Osteocyte (in vitro differentiated cells): Measurements from ENCODE around the gene HEPN1. TPM values are rescaled to one million over a fixed set of nuclear protein-coding genes. Genes with fewer than 3 reads are reported as not detected.
A peak's percentile ranks its signal among the peaks of the same experiment; 100 is the strongest.

Experiments used
- DNase-seq: peaks from one replicate; pipeline ENCODE4 v3.0.0; 2021; ENCODE audit warnings: mixed read lengths; ENCODE audit not compliant: unreplicated experiment; ENCODE audit errors: extremely low spot score
- H3K27ac Mint-ChIP-seq: one replicate; pipeline ENCODE4 v1.8.0; 2021; ENCODE audit warnings: mild to moderate bottlenecking, mixed read lengths; ENCODE audit not compliant: unreplicated experiment
- H3K27me3 Mint-ChIP-seq: one replicate; pipeline ENCODE4 v1.8.0; 2021; ENCODE audit warnings: mixed read lengths; ENCODE audit not compliant: unreplicated experiment
- H3K36me3 Mint-ChIP-seq: one replicate; pipeline ENCODE4 v1.8.0; 2021; ENCODE audit warnings: mixed read lengths; ENCODE audit not compliant: unreplicated experiment
- H3K4me1 Mint-ChIP-seq: one replicate; pipeline ENCODE4 v1.8.0; 2021; ENCODE audit warnings: mixed read lengths; ENCODE audit not compliant: unreplicated experiment
- H3K4me3 Mint-ChIP-seq: one replicate; pipeline ENCODE4 v1.8.0; 2021; ENCODE audit warnings: mild to moderate bottlenecking, moderate library complexity, mixed read lengths; ENCODE audit not compliant: unreplicated experiment
- H3K9me3 Mint-ChIP-seq: one replicate; pipeline ENCODE4 v1.8.0; 2021; ENCODE audit warnings: mixed read lengths; ENCODE audit not compliant: unreplicated experiment
- CTCF ChIP-seq: fragments of 200-600 bp; sonication (generic); IDR thresholded peaks from 2 replicates; pipeline ENCODE4 v1.5.0; 2021; ENCODE audit warnings: antibody characterized with exemption, mild to moderate bottlenecking, moderate library complexity
- total RNA-seq: library from RNA; stranded (reverse); gene quantifications from 2 replicates; pipeline ENCODE4 v1.2.1, GENCODE V29; 2021

HEPN1 gene
- total RNA-seq, 1 donor from 2014 or later = not detected

GRCh38 chr11:124898711-124899110 is 20.3 kb upstream of the HEPN1 start:
- Mint-ChIP-seq H3K4me3 (no peak overlapping the region), H3K36me3 (no peaks in the 10 kb centered on the region), H3K4me1 (peaks cover 35% of the 10 kb centered on the region), H3K27me3 (no peaks in the 10 kb centered on the region), H3K27ac (peak overlapping the region; percentile 92), H3K9me3 (no peaks in the 10 kb centered on the region)
- peak; percentile 72 for DNase-seq
- TF ChIP-seq CTCF = no peak

- Mint-ChIP-seq H3K27me3 (no peaks in the 10 kb centered on the region), H3K4me3 (no peak overlapping the region), H3K27ac (peak overlapping the region; percentile 92), H3K4me1 (peaks cover 35% of the 10 kb centered on the region), H3K36me3 (no peaks in the 10 kb centered on the region), H3K9me3 (no peaks in the 10 kb centered on the region)
- DNase-seq = peak; percentile 69
- no peak for TF ChIP-seq CTCF
These were observed 19.5 kb upstream of the HEPN1 start for GRCh38 chr11:124899383-124900145.

- Mint-ChIP-seq H3K27me3 (no peaks in the 10 kb centered on the region), H3K9me3 (no peaks in the 10 kb centered on the region), H3K4me1 (peaks cover 35% of the 10 kb centered on the region), H3K4me3 (no peak overlapping the region), H3K27ac (peak overlapping the region; percentile 32), H3K36me3 (no peaks in the 10 kb centered on the region)
- DNase-seq = peak; percentile 53
- no peak for TF ChIP-seq CTCF
These were observed 18.6 kb upstream of the HEPN1 start for GRCh38 chr11:124900464-124900863.

GRCh38 chr11:124902616-124903015 is 16.4 kb upstream of the HEPN1 start:
- Mint-ChIP-seq H3K4me3 (no peak overlapping the region), H3K9me3 (no peaks in the 10 kb centered on the region), H3K36me3 (no peaks in the 10 kb centered on the region), H3K4me1 (peaks cover 31% of the 10 kb centered on the region), H3K27ac (no peak overlapping the region), H3K27me3 (no peaks in the 10 kb centered on the region)
- no peak for DNase-seq
- TF ChIP-seq CTCF = no peak

GRCh38 chr11:124915541-124916369 is 3.3 kb upstream of the HEPN1 start:
- H3K27ac Mint-ChIP-seq = no peak overlapping the region
- H3K4me1 Mint-ChIP-seq = peaks cover 3% of the 10 kb centered on the region
- peaks cover 16% of the 10 kb centered on the region for H3K9me3 Mint-ChIP-seq
- TF ChIP-seq CTCF = no peak
- DNase-seq = peak; percentile 13
- H3K36me3 Mint-ChIP-seq = no peaks in the 10 kb centered on the region
- no peaks in the 10 kb centered on the region for H3K27me3 Mint-ChIP-seq
- no peak overlapping the region for H3K4me3 Mint-ChIP-seq
